Psoas muscle (tissue), 8 donors: ENCODE results near the gene ZBTB49. TPM values are rescaled to one million over a fixed set of nuclear protein-coding genes. Genes with fewer than 3 reads are reported as not detected.

Source experiments
- ATAC-seq, 4 donors: fragments of 200-7000 bp; cut with Tn5 transposase; one replicate each; pipeline ENCODE4 v1.9.1; 2020; ENCODE audit warnings: moderate library complexity in 3 of 4, mild to moderate bottlenecking in 2 of 4
- DNase-seq, 2 donors: peaks; one replicate each; pipeline ENCODE4 v3.0.0-alpha.2; 2020
- H3K27ac ChIP-seq: fragments of 200-600 bp; one replicate; pipeline ENCODE4 v1.8.0; 2022
- H3K27me3 ChIP-seq, 3 donors: fragments of 200-600 bp in 1 of 3; one replicate each; pipeline versions ENCODE4 v1.6.1 to v1.8.0; 2013 to 2022; ENCODE audit warnings: low read length in 2 of 3, mild to moderate bottlenecking in 2 of 3, moderate library complexity in 1 of 3; ENCODE audit not compliant: insufficient read depth in 3 of 3
- H3K36me3 ChIP-seq, 2 donors: fragments of 200-600 bp in 1 of 2; one replicate each; pipeline versions ENCODE4 v1.6.1 to v1.8.0; 2013 to 2022; ENCODE audit warnings: low read depth in 1 of 2, mild to moderate bottlenecking in 1 of 2, moderate library complexity in 1 of 2; ENCODE audit not compliant: insufficient read depth in 1 of 2
- H3K4me1 ChIP-seq: fragments of 200-600 bp; one replicate; pipeline ENCODE4 v1.8.0; 2022
- H3K4me3 ChIP-seq: fragments of 200-600 bp; one replicate; pipeline ENCODE4 v1.8.0; 2022; ENCODE audit warnings: mild to moderate bottlenecking
- H3K9me3 ChIP-seq: fragments of 200-600 bp; one replicate; pipeline ENCODE4 v1.8.0; 2022
- CTCF ChIP-seq: fragments of 200-600 bp; IDR thresholded peaks from one replicate; pipeline ENCODE4 v1.8.0; 2022; ENCODE audit warnings: antibody characterized with exemption
- WGBS, 3 donors: extraction: QIAGEN DNeasy Blood & Tissue Kit; methylation state at CpG; one replicate each; pipeline versions ENCODE4 v1.1.6 to v1.1.7; 2013; 5-methylcytosine and 5-hydroxymethylcytosine counted together
- intact Hi-C, 2 donors: fragments of 100-400 bp; cut with DNase I; formaldehyde crosslinking; loops; one replicate each; pipeline versions ENCODE4 v1.11.0 to v1.14.2; 2022
- long read RNA-seq, 2 donors: library from polyadenylated mRNA; unstranded; transcript quantifications; one replicate each; pipeline ENCODE4 v2.0.0, GENCODE V29; 2021
- polyA plus RNA-seq, 3 donors: library from polyadenylated mRNA; stranded (reverse); fragments of 200-250 nt; gene quantifications; one replicate each; pipeline ENCODE4 v1.2.3, GENCODE V29; 2013
- total RNA-seq, 4 donors: library from RNA; stranded (reverse); fragmentation: NEBNext Ultra II Directional in 2 of 4; extraction: Animal tissue kit (Norgen Biotek cat#: 25700) in 2 of 4; gene quantifications; one replicate each; pipeline versions ENCODE4 v1.2.1 to v1.2.4, GENCODE V29; 2021 to 2023
- donor health status: healthy with polysubstance abuse.
- donor health status: DM: no; HTN: no; CAD: no; lungs with moderate emphysema.
- donor health status: Bipolar disorder and iron deficiency.
- donor health status: healthy.
- donor health status: DM: yes; HTN: yes; CAD: no.
- donor health status: DM: no; HTN: no; CAD: no.
- donor health status: DM: no; HTN: no; CAD: no.
- donor health status: DM: yes; HTN: yes; CAD: no.

The ZBTB49 gene, protein sequence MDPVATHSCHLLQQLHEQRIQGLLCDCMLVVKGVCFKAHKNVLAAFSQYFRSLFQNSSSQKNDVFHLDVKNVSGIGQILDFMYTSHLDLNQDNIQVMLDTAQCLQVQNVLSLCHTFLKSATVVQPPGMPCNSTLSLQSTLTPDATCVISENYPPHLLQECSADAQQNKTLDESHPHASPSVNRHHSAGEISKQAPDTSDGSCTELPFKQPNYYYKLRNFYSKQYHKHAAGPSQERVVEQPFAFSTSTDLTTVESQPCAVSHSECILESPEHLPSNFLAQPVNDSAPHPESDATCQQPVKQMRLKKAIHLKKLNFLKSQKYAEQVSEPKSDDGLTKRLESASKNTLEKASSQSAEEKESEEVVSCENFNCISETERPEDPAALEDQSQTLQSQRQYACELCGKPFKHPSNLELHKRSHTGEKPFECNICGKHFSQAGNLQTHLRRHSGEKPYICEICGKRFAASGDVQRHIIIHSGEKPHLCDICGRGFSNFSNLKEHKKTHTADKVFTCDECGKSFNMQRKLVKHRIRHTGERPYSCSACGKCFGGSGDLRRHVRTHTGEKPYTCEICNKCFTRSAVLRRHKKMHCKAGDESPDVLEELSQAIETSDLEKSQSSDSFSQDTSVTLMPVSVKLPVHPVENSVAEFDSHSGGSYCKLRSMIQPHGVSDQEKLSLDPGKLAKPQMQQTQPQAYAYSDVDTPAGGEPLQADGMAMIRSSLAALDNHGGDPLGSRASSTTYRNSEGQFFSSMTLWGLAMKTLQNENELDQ
- total RNA-seq (1 to 10 TPM; 3.4 to 7.0 (median 6.0) TPM), polyA plus RNA-seq (1 to 10 TPM; 2.5 to 4.2 (median 3.0) TPM)
- long read RNA-seq, donor 1, partial matches to known transcripts: 1 of 5 reads
- long read RNA-seq, donor 1, other reads (novel, unspliced or antisense): 3 of 5 reads
- long read RNA-seq, donor 2, partial matches to known transcripts: 0 of 5 reads
- long read RNA-seq, donor 2, other reads (novel, unspliced or antisense): 5 of 5 reads

DNA sequence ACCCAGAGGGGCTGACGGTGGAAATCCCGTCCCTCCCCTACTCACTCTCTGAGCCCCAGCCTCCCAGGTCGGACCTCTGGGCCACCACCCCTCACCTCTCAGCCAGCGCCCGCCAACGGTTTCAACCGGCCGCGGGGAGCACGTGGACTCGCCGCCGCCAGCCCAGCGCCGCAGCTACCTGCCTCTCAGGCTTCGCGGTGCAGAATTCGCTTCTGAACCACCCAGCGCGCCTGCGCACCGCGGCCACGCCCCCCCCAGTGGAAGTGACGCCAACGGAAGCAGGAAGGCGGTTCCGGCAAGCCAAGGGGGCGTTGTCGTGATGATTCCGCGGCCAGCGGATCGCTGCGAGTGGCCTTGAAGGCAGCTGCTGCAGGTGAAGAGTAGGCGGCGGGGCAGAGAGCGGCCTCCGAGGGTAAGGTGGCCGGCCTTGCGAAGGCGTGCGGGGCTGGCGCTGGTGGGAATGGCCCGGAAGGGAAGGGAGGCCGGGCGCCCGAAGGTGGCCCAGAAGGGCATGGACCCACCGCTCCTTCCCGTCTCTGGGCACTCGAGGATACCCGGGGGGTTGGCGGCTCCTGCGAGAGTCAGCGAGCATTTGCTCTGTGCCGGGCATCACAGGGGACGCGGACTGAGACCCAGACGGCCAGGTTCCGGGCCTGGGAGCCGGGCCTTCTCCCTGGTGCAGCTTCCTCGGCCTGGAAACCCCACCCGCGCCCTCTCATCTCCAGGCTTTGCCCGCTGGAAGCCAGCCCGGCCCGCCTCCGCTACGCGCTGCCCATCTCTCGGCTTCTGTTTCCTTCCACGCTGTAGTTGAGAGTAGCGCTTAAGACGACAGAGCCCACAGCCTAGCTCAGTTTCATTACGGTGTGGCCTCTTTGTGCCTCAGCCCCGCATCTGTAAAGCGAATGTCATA, at the start of gene ZBTB49, which contains the start of gene LYAR:
TSS of gene ZBTB49 (plus strand) at position 311 of the 910 bp plus-strand sequence. CDS start 9,695 bp downstream, outside the sequence.
TSS of gene LYAR (minus strand) at position 214 of the 910 bp plus-strand sequence. CDS start 6,412 bp downstream, outside the sequence.
- ATAC-seq (peak; percentile 93 to 97 (median 96)), DNase-seq (peak; percentile 93 to 97)
- peaks cover 0 to 16% of the 10 kb centered on the region in 2 donors for H3K36me3 ChIP-seq
- peak within 1 kb of the TSS; percentile 91 for H3K27ac ChIP-seq
- H3K9me3 ChIP-seq: no peaks in the 10 kb centered on the region
- 0 to 1% (median 0%) methylated on average over 67 to 77 of the region's 77 CpGs for WGBS, 3 donors
- no peaks in the 10 kb centered on the region for H3K27me3 ChIP-seq
- H3K4me3 ChIP-seq: peak within 1 kb of the TSS; percentile 93
- intact Hi-C loops: loop anchor here (5.0 kb wide), 1 partner anchor 43 kb away; the partner anchor contains the start of gene TMEM128 (in 2 of the 2)
- TF ChIP-seq CTCF: no peak
- peaks cover 41% of the 10 kb centered on the region for H3K4me1 ChIP-seq

GRCh38 chr4:4245172-4245571, 44.9 kb upstream of the ZBTB49 start:
- H3K4me3 ChIP-seq: no peak overlapping the region
- H3K36me3 ChIP-seq: peaks cover 10 to 60% of the 10 kb centered on the region in 2 donors
- no peak overlapping the region for H3K27ac ChIP-seq
- H3K27me3 ChIP-seq: no peaks in the 10 kb centered on the region
- intact Hi-C loops: loop anchor here (5.0 kb wide), 2 partner anchors 42 to 297 kb away; partner anchors contain the start of gene STX18 (in 2 of the 2)
- no peak for TF ChIP-seq CTCF
- ATAC-seq (no peak), DNase-seq (no peak)
- H3K9me3 ChIP-seq: no peaks in the 10 kb centered on the region
- 86 to 95% (median 94%) methylated on average over 1 of the region's 1 CpG for WGBS, 3 donors
- peaks cover 23% of the 10 kb centered on the region for H3K4me1 ChIP-seq

GRCh38 chr4:4247696-4248028, 42.4 kb upstream of the ZBTB49 start:
- DNase-seq: no peak
- Histone ChIP-seq H3K27ac (peak overlapping the region; percentile 91), H3K4me3 (peak overlapping the region; percentile 89), H3K36me3 (peaks cover 10 to 35% of the 10 kb centered on the region in 2 donors), H3K9me3 (no peaks in the 10 kb centered on the region), H3K27me3 (no peaks in the 10 kb centered on the region), H3K4me1 (peaks cover 23% of the 10 kb centered on the region)
- 0 to 1% (median 1%) methylated on average over 12 of the region's 12 CpGs for WGBS, 3 donors
- no peak for TF ChIP-seq CTCF
- intact Hi-C loops: loop anchor here (5.0 kb wide), 2 partner anchors 40 to 295 kb away; partner anchors contain the start of gene STX18 (in 2 of the 2)
- peak in 3 of 4 donors; percentile 6 to 19 (median 17) for ATAC-seq
